Measurements from ENCODE around the gene GPX1. TPM values are rescaled to one million over a fixed set of nuclear protein-coding genes. Genes with fewer than 3 reads are reported as not detected.

GPX1 gene
- total RNA-seq, 1 experiment from 2014 or later = 714 TPM

DNA sequence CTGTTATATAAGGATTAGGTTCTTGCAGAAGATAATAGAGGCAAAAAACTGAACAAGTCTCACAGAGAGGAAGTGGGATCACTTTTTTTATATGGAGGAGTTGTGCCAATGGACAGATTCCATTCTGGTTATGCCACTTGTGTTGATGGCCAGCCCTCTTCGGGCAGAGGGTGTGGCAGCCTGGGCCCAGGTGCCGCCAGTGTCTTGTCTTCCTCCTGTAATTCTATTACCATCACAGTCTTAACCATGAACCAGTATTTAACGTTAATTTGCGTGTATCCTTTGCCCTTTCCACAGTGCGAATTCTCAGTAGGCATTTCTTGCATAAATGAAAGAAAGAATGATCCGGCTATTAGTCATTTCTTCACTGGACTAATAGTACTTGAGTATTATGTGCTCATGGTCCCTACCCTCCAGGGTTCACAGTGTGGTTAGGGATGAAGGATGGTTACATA is 11.3 kb downstream of the GPX1 start:
- DNase-seq (peak; percentile 83), ATAC-seq (peak; percentile 72)
- Histone ChIP-seq H3K9me2 (replicated peaks; ENCODE audit: low read length) (no peaks in the 10 kb centered on the region), H3K36me3 (ENCODE audit: low read depth, low read length) (no peaks in the 10 kb centered on the region), H3K4me2 (ENCODE audit: low read length) (peak overlapping the region; percentile 82), H3K79me2 (ENCODE audit: low read length) (no peaks in the 10 kb centered on the region), H3K9me3 (ENCODE audit: low read length) (no peaks in the 10 kb centered on the region), H3K27ac (ENCODE audit: low read length) (peak overlapping the region; percentile 63), H3K9ac (ENCODE audit: low read length) (no peak overlapping the region), H4K20me1 (ENCODE audit: low read length) (no peaks in the 10 kb centered on the region), H3K27me3 (ENCODE audit: low read length) (no peaks in the 10 kb centered on the region), H3F3A (ENCODE audit: low read length, unreplicated experiment) (peaks cover 10% of the 10 kb centered on the region), H3K4me3 (ENCODE audit: low read length) (peak overlapping the region; percentile 42; the same call in 1 of the 2 replicates), H2AFZ (ENCODE audit: low read length) (peak overlapping the region; percentile 68), H3K4me1 (ENCODE audit: insufficient read depth, low read length) (peaks cover 35% of the 10 kb centered on the region)
- POLR2A ChIA-PET (ENCODE audit: unreplicated experiment) = no interaction called here
- CTCF ChIA-PET = no interaction called here
- no TSS peak for BruUV-seq (replicated peaks)
- TF ChIP-seq EZH2phosphoT487 (IDR thresholded peaks at IDR 0.05; ENCODE audit: borderline replicate concordance, low read length) (no peak), EZH2 (IDR thresholded peaks at IDR 0.05; ENCODE audit: low read length, unreplicated experiment) (no peak)
- TF ChIP-seq, protein P1, sequence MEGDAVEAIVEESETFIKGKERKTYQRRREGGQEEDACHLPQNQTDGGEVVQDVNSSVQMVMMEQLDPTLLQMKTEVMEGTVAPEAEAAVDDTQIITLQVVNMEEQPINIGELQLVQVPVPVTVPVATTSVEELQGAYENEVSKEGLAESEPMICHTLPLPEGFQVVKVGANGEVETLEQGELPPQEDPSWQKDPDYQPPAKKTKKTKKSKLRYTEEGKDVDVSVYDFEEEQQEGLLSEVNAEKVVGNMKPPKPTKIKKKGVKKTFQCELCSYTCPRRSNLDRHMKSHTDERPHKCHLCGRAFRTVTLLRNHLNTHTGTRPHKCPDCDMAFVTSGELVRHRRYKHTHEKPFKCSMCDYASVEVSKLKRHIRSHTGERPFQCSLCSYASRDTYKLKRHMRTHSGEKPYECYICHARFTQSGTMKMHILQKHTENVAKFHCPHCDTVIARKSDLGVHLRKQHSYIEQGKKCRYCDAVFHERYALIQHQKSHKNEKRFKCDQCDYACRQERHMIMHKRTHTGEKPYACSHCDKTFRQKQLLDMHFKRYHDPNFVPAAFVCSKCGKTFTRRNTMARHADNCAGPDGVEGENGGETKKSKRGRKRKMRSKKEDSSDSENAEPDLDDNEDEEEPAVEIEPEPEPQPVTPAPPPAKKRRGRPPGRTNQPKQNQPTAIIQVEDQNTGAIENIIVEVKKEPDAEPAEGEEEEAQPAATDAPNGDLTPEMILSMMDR (conservative IDR thresholded peaks at IDR 0.05; ENCODE audit: low read depth, low read length) = no peak
- intact Hi-C loops (cut with micrococcal nuclease) = loop anchor here (2.0 kb wide), 1 partner anchor 66 kb away; the partner anchor contains the start of gene TCTA

DNA sequence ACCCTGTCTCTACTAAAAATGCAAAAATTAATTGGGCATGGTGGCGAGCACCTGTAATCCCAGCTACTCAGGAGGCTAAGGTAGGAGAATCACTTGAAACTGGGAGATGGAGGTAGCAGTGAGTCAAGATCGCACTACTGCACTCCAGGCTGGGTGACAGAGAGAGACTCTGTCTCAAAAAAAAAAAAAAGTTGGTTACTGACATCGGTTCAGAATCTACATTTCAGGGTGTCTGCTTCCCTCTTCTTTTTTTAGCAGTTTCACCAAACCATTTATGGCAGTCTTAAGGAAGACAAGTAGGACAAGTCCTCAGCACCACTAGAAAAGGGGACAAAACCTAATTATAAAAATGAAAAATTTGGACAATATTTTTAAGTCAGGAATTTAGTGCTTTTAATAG is 15.0 kb downstream of the GPX1 start:
- H3K4me1 ChIP-seq (ENCODE audit: insufficient read depth, low read length) = peaks cover 38% of the 10 kb centered on the region
- TF ChIP-seq EZH2phosphoT487 (IDR thresholded peaks at IDR 0.05; ENCODE audit: borderline replicate concordance, low read length) = no peak
- TF ChIP-seq, protein P1 (conservative IDR thresholded peaks at IDR 0.05; ENCODE audit: low read depth, low read length) = no peak
- TF ChIP-seq EZH2 (IDR thresholded peaks at IDR 0.05; ENCODE audit: low read length, unreplicated experiment) = no peak
- H3K9ac ChIP-seq (ENCODE audit: low read length) = no peak overlapping the region
- ATAC-seq = no peak
- no peaks in the 10 kb centered on the region for H3K9me3 ChIP-seq (ENCODE audit: low read length)
- no peak overlapping the region for H2AFZ ChIP-seq (ENCODE audit: low read length)
- peaks cover 10% of the 10 kb centered on the region for H3F3A ChIP-seq (ENCODE audit: low read length, unreplicated experiment)
- BruUV-seq (replicated peaks) = no TSS peak
- H3K79me2 ChIP-seq (ENCODE audit: low read length) = peaks cover 26% of the 10 kb centered on the region
- no peak for DNase-seq
- H3K27me3 ChIP-seq (ENCODE audit: low read length) = no peaks in the 10 kb centered on the region
- CTCF ChIA-PET = no interaction called here
- intact Hi-C loops (cut with micrococcal nuclease) = loop anchor here (5.0 kb wide), 1 partner anchor 171 kb away; the partner anchor contains the start of gene KLHDC8B
- no peak overlapping the region for H3K27ac ChIP-seq (ENCODE audit: low read length)
- H3K4me3 ChIP-seq (ENCODE audit: low read length) = no peak overlapping the region
- no peak overlapping the region for H3K4me2 ChIP-seq (ENCODE audit: low read length)
- H3K9me2 ChIP-seq (replicated peaks; ENCODE audit: low read length) = no peaks in the 10 kb centered on the region
- H3K36me3 ChIP-seq (ENCODE audit: low read depth, low read length) = no peaks in the 10 kb centered on the region
- POLR2A ChIA-PET (ENCODE audit: unreplicated experiment) = no interaction called here
- H4K20me1 ChIP-seq (ENCODE audit: low read length) = no peaks in the 10 kb centered on the region

DNA sequence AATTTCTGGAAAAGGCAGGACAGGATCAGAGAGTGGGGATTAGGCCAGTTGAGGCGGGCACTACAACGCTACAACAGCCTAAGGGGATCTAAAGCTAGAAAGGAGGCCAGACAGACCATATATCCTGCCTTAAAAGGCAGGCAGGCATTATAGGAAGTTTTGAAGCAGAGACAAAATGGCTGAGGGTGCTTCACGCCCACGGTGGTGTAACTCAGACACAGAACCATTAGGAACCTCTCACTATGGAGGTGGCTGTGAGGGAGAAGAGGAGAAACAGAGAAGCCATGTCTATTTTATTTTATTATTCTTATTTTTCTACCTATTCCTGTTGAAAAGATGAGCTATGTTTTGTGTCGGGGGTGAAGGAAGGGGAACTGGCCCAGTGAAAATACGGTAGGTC is 16.2 kb downstream of the GPX1 start:
- DNase-seq (no peak), ATAC-seq (no peak)
- ChIA-PET CTCF (no interaction called here), POLR2A (ENCODE audit: unreplicated experiment) (no interaction called here)
- TF ChIP-seq, protein P1 (conservative IDR thresholded peaks at IDR 0.05; ENCODE audit: low read depth, low read length) = no peak
- TF ChIP-seq EZH2phosphoT487 (IDR thresholded peaks at IDR 0.05; ENCODE audit: borderline replicate concordance, low read length) (no peak), EZH2 (IDR thresholded peaks at IDR 0.05; ENCODE audit: low read length, unreplicated experiment) (no peak)
- no peaks in the 10 kb centered on the region for H3K9me2 ChIP-seq (replicated peaks; ENCODE audit: low read length)
- H3K36me3 ChIP-seq (ENCODE audit: low read depth, low read length) = peaks cover 3% of the 10 kb centered on the region; the same call in 1 of the 2 replicates
- no peak overlapping the region for H3K9ac ChIP-seq (ENCODE audit: low read length)
- peaks cover 34% of the 10 kb centered on the region for H3K4me1 ChIP-seq (ENCODE audit: insufficient read depth, low read length)
- no peak overlapping the region for H3K4me2 ChIP-seq (ENCODE audit: low read length)
- H3K79me2 ChIP-seq (ENCODE audit: low read length) = peaks cover 37% of the 10 kb centered on the region
- H4K20me1 ChIP-seq (ENCODE audit: low read length) = no peaks in the 10 kb centered on the region
- H3K27me3 ChIP-seq (ENCODE audit: low read length) = no peaks in the 10 kb centered on the region
- no peak overlapping the region for H3K4me3 ChIP-seq (ENCODE audit: low read length)
- intact Hi-C loops (cut with micrococcal nuclease) = loop anchor here (2.0 to 5.0 kb wide), 2 partner anchors 17 to 170 kb away; partner anchors contain the start of genes GPX1 and KLHDC8B
- peaks cover 10% of the 10 kb centered on the region for H3F3A ChIP-seq (ENCODE audit: low read length, unreplicated experiment)
- no peak overlapping the region for H3K27ac ChIP-seq (ENCODE audit: low read length)
- H3K9me3 ChIP-seq (ENCODE audit: low read length) = no peaks in the 10 kb centered on the region
- no peak overlapping the region for H2AFZ ChIP-seq (ENCODE audit: low read length)
- no TSS peak for BruUV-seq (replicated peaks)

Data from PC-3 (cell line).